Measurements from ENCODE around the gene TACC2. TPM values are rescaled to one million over a fixed set of nuclear protein-coding genes. Genes with fewer than 3 reads are reported as not detected.

TACC2 gene
- total RNA-seq, 2 experiments from 2014 or later, result not detected

GRCh38 chr10:122239578-122240257, 250.8 kb downstream of the TACC2 start:
- no peaks in the 10 kb centered on the region for H3K9me2 ChIP-seq (ENCODE audit: insufficient read depth, low read length)
- TF ChIP-seq CTCF (conservative IDR thresholded peaks at IDR 0.05; ENCODE audit: low read length) (no peak), EZH2phosphoT487 (IDR thresholded peaks at IDR 0.05; ENCODE audit: borderline replicate concordance, low read depth, low read length) (no peak)
- CTCF ChIA-PET (ENCODE audit: unreplicated experiment), result no interaction called here

GRCh38 chr10:122240401-122240800, 251.4 kb downstream of the TACC2 start:
- Histone ChIP-seq H3K4me3 (ENCODE audit: low read depth, low read length, poor library complexity, severe bottlenecking) (no peak overlapping the region), H4K20me1 (ENCODE audit: insufficient read depth, low read length) (no peaks in the 10 kb centered on the region), H3K36me3 (ENCODE audit: insufficient read depth, low read length) (no peaks in the 10 kb centered on the region), H3K27ac (ENCODE audit: low read depth, low read length, poor library complexity, severe bottlenecking) (no peak overlapping the region), H3K79me2 (ENCODE audit: insufficient read depth, low read depth, low read length) (no peaks in the 10 kb centered on the region), H3K9me2 (ENCODE audit: insufficient read depth, low read length) (no peaks in the 10 kb centered on the region), H3K4me2 (ENCODE audit: low read length) (no peak overlapping the region), H2AFZ (ENCODE audit: low read length) (no peak overlapping the region), H3K9me3 (ENCODE audit: low read length) (no peaks in the 10 kb centered on the region), H3K4me1 (ENCODE audit: insufficient read depth, low read length, poor library complexity, severe bottlenecking) (no peaks in the 10 kb centered on the region)
- POLR2A ChIA-PET, result no interaction called here
- BruUV-seq (replicated peaks), result no TSS peak
- TF ChIP-seq EZH2phosphoT487 (IDR thresholded peaks at IDR 0.05; ENCODE audit: borderline replicate concordance, low read depth, low read length) (no peak), CTCF (conservative IDR thresholded peaks at IDR 0.05; ENCODE audit: low read length) (no peak)
- intact Hi-C loops (cut with micrococcal nuclease; ENCODE audit: unreplicated experiment), result no loop called here
- CTCF ChIA-PET (ENCODE audit: unreplicated experiment), result no interaction called here
- no peak for DNase-seq (ENCODE audit: low spot score)

More at GRCh38 chr10:122239578-122240257, 250.8 kb downstream of the TACC2 start:
- BruUV-seq (replicated peaks), result no TSS peak
- DNase-seq (ENCODE audit: low spot score), result no peak
- no peak overlapping the region for H3K4me2 ChIP-seq (ENCODE audit: low read length)
- no peaks in the 10 kb centered on the region for H3K36me3 ChIP-seq (ENCODE audit: insufficient read depth, low read length)
- no peaks in the 10 kb centered on the region for H3K9me3 ChIP-seq (ENCODE audit: low read length)
- H3K4me3 ChIP-seq (ENCODE audit: low read depth, low read length, poor library complexity, severe bottlenecking), result no peak overlapping the region
- intact Hi-C loops (cut with micrococcal nuclease; ENCODE audit: unreplicated experiment), result no loop called here
- H2AFZ ChIP-seq (ENCODE audit: low read length), result no peak overlapping the region
- H4K20me1 ChIP-seq (ENCODE audit: insufficient read depth, low read length), result no peaks in the 10 kb centered on the region
- no peak overlapping the region for H3K27ac ChIP-seq (ENCODE audit: low read depth, low read length, poor library complexity, severe bottlenecking)
- POLR2A ChIA-PET, result interaction anchor here (0.6 kb wide), 1 partner anchor 1269 kb away, joined by 3 read pairs; no protein-coding TSS in a partner anchor
- no peaks in the 10 kb centered on the region for H3K79me2 ChIP-seq (ENCODE audit: insufficient read depth, low read depth, low read length)
- no peaks in the 10 kb centered on the region for H3K4me1 ChIP-seq (ENCODE audit: insufficient read depth, low read length, poor library complexity, severe bottlenecking)

- no peaks in the 10 kb centered on the region for H3K9me3 ChIP-seq (ENCODE audit: low read length)
- no peak overlapping the region for H3K4me2 ChIP-seq (ENCODE audit: low read length)
- H3K27ac ChIP-seq (ENCODE audit: low read depth, low read length, poor library complexity, severe bottlenecking), result no peak overlapping the region
- H2AFZ ChIP-seq (ENCODE audit: low read length), result no peak overlapping the region
- no peaks in the 10 kb centered on the region for H3K79me2 ChIP-seq (ENCODE audit: insufficient read depth, low read depth, low read length)
- H3K9me2 ChIP-seq (ENCODE audit: insufficient read depth, low read length), result no peaks in the 10 kb centered on the region
- intact Hi-C loops (cut with micrococcal nuclease; ENCODE audit: unreplicated experiment), result no loop called here
- H3K4me3 ChIP-seq (ENCODE audit: low read depth, low read length, poor library complexity, severe bottlenecking), result no peak overlapping the region
- ChIA-PET CTCF (ENCODE audit: unreplicated experiment) (no interaction called here), POLR2A (no interaction called here)
- no peak for DNase-seq (ENCODE audit: low spot score)
- no peaks in the 10 kb centered on the region for H3K36me3 ChIP-seq (ENCODE audit: insufficient read depth, low read length)
- no peaks in the 10 kb centered on the region for H4K20me1 ChIP-seq (ENCODE audit: insufficient read depth, low read length)
- BruUV-seq (replicated peaks), result no TSS peak
- TF ChIP-seq CTCF (conservative IDR thresholded peaks at IDR 0.05; ENCODE audit: low read length) (no peak), EZH2phosphoT487 (IDR thresholded peaks at IDR 0.05; ENCODE audit: borderline replicate concordance, low read depth, low read length) (no peak)
- H3K4me1 ChIP-seq (ENCODE audit: insufficient read depth, low read length, poor library complexity, severe bottlenecking), result no peaks in the 10 kb centered on the region
These were observed 252.9 kb downstream of the TACC2 start for GRCh38 chr10:122241836-122242235.

Data from OCI-LY7 (cell line).